GM23248 (cell line): ENCODE results near the gene SLC7A4. TPM values are rescaled to one million over a fixed set of nuclear protein-coding genes. Genes with fewer than 3 reads are reported as not detected.

Experiments used
- DNase-seq: peaks from one replicate; pipeline ENCODE4 v3.0.0-alpha.2; 2015
- H2AFZ ChIP-seq: fragments of 200-600 bp; sonication (generic); 2 replicates; pipeline ENCODE4 v1.6.1; 2016; ENCODE audit warnings: antibody characterized with exemption
- H3F3A ChIP-seq: fragments of 200-600 bp; sonication (generic); 2 replicates; pipeline ENCODE4 v1.6.1; 2016; ENCODE audit warnings: mild to moderate bottlenecking, antibody characterized with exemption, mixed run types; ENCODE audit not compliant: insufficient read depth
- H3K27ac ChIP-seq: fragments of 200-600 bp; sonication (generic); 2 replicates; pipeline ENCODE4 v1.5.1; 2016; ENCODE audit warnings: mild to moderate bottlenecking
- H3K27me3 ChIP-seq: fragments of 200-600 bp; sonication (generic); replicated peaks from 2 replicates; pipeline ENCODE4 v1.6.1; 2016; ENCODE audit warnings: mild to moderate bottlenecking; ENCODE audit not compliant: insufficient read depth
- H3K36me3 ChIP-seq: fragments of 200-600 bp; sonication (generic); 2 replicates; pipeline ENCODE4 v1.6.1; 2016; ENCODE audit warnings: low read depth, mild to moderate bottlenecking
- H3K4me1 ChIP-seq: fragments of 200-600 bp; sonication (generic); 2 replicates; pipeline ENCODE4 v1.6.1; 2016; ENCODE audit warnings: mild to moderate bottlenecking; ENCODE audit not compliant: insufficient read depth
- H3K4me2 ChIP-seq: fragments of 200-600 bp; sonication (generic); one replicate; pipeline ENCODE4 v1.6.1; 2016; ENCODE audit warnings: mild to moderate bottlenecking; ENCODE audit not compliant: unreplicated experiment
- H3K4me3 ChIP-seq: fragments of 200-600 bp; sonication (generic); 2 replicates; pipeline ENCODE4 v1.5.1; 2016; ENCODE audit warnings: mild to moderate bottlenecking
- H3K79me2 ChIP-seq: fragments of 200-600 bp; sonication (generic); 2 replicates; pipeline ENCODE4 v1.6.1; 2016; ENCODE audit warnings: mild to moderate bottlenecking; ENCODE audit not compliant: insufficient read depth
- H3K9ac ChIP-seq: fragments of 200-600 bp; sonication (generic); 2 replicates; pipeline ENCODE4 v1.6.1; 2016; ENCODE audit warnings: mild to moderate bottlenecking
- H3K9me2 ChIP-seq: fragments of 200-600 bp; sonication (generic); 2 replicates; pipeline ENCODE4 v1.6.1; 2016; ENCODE audit warnings: mixed run types, mild to moderate bottlenecking, moderate library complexity; ENCODE audit not compliant: insufficient read depth
- H3K9me3 ChIP-seq: fragments of 200-600 bp; sonication (generic); one replicate; pipeline ENCODE4 v1.6.1; 2017; ENCODE audit warnings: low read depth
- H4K20me1 ChIP-seq: fragments of 200-600 bp; sonication (generic); 2 replicates; pipeline ENCODE4 v1.6.0; 2016; ENCODE audit not compliant: insufficient read depth
- EZH2 ChIP-seq: fragments of 200-600 bp; sonication (generic); IDR thresholded peaks from 2 replicates; pipeline ENCODE4 v1.6.1; 2018; ENCODE audit warnings: antibody characterized with exemption, mild to moderate bottlenecking; ENCODE audit not compliant: insufficient read depth, poor library complexity, severe bottlenecking
- EZH2phosphoT487 ChIP-seq: fragments of 200-600 bp; sonication (generic); IDR thresholded peaks from 2 replicates; pipeline ENCODE4 v1.6.1; 2018; ENCODE audit warnings: antibody characterized with exemption, moderate library complexity, mild to moderate bottlenecking, low read depth; ENCODE audit not compliant: insufficient read depth
- WGBS, 2 experiments: methylation state at CpG; one replicate each; pipeline ENCODE4 v1.1.6; 2015 to 2017; ENCODE audit warnings: low lambda C conversion rate in 2 of 2, low coverage in 1 of 2; ENCODE audit errors: missing lambda C conversion rate in 2 of 2; 5-methylcytosine and 5-hydroxymethylcytosine counted together
- in situ Hi-C: fragments of 300-500 bp; cut with MboI; formaldehyde crosslinking; loops from 2 replicates; pipeline ENCODE4 v1.15.0; 2020
- polyA plus RNA-seq: library from polyadenylated mRNA; unstranded; fragments of >200 nt; fragmentation: Nextera tagmentation; extraction: Ambion mirVana; gene quantifications from 2 replicates; pipeline ENCODE4 v1.2.1, GENCODE V29; 2016
- total RNA-seq: library from RNA; depleted of rRNA; stranded (reverse); fragments of >200 nt; shearing (Covaris generic); gene quantifications from 2 replicates; pipeline ENCODE4 v1.2.3, GENCODE V29; 2014

SLC7A4 gene
- total and polyA plus RNA-seq, 2 experiments from 2014 or later = not detected

GRCh38 chr22:20994902-20995241 lies 37.5 kb downstream of the SLC7A4 start:
- Histone ChIP-seq H4K20me1 (no peaks in the 10 kb centered on the region), H3K4me1 (no peaks in the 10 kb centered on the region), H3K9me2 (no peaks in the 10 kb centered on the region), H3K36me3 (no peaks in the 10 kb centered on the region; the same call in 1 of the 2 replicates), H3K9ac (no peak overlapping the region), H3K9me3 (no peaks in the 10 kb centered on the region), H3K27me3 (no peaks in the 10 kb centered on the region), H3K4me3 (no peak overlapping the region), H3K79me2 (peaks cover 8% of the 10 kb centered on the region), H2AFZ (no peak overlapping the region), H3F3A (peaks cover 5% of the 10 kb centered on the region; the same call in 1 of the 2 replicates), H3K4me2 (no peak overlapping the region), H3K27ac (no peak overlapping the region)
- TF ChIP-seq EZH2phosphoT487 = no peak
- no peak for TF ChIP-seq EZH2
- 80 to 87% methylated on average over 4 to 9 of the region's 10 CpGs for WGBS, 2 experiments
- in situ Hi-C loops = no loop called here
- DNase-seq = no peak

DNA sequence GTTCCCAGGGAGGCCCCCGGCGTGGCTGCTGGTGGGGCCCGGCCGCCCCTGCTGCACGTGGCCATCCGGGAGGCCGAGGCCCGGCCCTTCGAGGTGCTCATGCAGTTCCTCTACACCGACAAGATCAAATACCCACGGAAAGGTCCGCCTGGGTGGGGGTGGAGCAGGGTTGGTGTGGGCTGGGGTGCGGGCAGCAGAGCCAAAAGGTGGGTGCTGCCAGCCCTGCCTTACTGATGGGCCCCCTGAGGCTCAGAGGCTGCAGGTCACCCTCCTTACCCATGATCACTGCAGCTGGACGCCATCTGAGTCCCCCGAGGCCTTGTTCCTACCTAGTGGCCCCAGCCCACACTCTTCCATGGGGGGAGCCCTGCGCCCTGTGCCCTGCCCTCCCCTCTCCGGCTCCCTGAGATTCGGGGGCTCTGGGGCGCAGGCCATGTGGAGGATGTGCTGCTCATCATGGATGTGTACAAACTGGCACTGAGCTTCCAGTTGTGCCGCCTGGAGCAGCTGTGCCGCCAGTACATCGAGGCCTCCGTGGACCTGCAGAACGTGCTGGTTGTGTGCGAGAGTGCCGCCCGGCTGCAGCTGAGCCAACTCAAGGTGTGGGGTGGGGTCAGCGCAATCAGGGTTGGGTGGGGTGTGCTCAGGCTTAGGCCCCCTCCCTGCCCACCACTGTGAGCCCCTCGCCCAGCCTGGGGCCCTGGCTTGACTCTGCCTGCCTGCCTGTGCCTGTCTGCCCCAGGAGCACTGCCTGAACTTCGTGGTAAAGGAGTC lies 38.0 kb downstream of the SLC7A4 start:
- H3K36me3 ChIP-seq = no peaks in the 10 kb centered on the region; the same call in 1 of the 2 replicates

DNA sequence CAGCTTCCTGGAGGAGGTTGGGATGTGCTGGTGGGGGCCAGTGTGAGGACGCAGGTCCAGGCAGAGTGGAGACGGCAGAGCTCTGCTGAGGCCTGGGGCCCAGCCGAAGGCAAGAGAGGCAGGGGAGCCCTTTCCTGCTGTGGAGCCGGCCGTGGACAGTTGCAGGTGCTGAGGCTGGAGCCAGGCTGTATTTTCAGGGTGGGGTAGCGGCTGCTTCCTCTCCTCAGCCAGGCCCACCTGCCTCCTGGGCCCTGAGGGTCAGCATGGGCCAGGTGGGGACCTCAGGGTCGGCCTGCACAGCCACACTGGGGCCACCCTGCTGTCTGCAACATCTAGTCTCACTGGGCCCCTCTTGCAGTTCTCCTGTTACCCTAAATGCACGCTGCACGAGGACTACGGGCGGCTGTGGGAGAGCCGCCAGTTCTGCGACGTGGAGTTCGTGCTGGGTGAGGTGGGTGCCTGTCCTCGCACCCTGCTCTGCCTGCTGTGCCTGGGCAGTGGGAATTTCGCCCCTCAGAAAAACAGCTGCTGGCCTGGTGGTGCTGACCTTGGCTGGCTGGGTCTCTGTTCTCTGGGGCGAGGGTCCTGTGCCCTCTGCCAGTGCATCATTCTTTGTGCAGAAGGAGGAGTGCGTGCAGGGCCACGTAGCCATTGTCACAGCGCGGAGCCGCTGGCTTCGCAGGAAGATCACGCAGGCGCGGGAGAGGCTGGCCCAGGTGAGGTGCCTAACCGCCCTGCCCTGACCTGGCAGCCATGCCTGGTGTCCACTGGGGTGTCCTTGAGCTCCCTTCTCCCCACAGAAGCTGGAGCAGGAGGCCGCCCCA lies 38.8 kb downstream of the SLC7A4 start:
- Histone ChIP-seq H3K9me3 (no peaks in the 10 kb centered on the region), H3K4me1 (no peaks in the 10 kb centered on the region), H3F3A (no peaks in the 10 kb centered on the region), H3K4me3 (no peak overlapping the region), H3K27me3 (no peaks in the 10 kb centered on the region), H3K36me3 (no peaks in the 10 kb centered on the region; the same call in 1 of the 2 replicates), H3K4me2 (no peak overlapping the region), H3K79me2 (no peaks in the 10 kb centered on the region), H3K9me2 (no peaks in the 10 kb centered on the region), H4K20me1 (no peaks in the 10 kb centered on the region), H2AFZ (no peak overlapping the region), H3K27ac (no peak overlapping the region), H3K9ac (no peak overlapping the region)
- DNase-seq = no peak
- TF ChIP-seq EZH2 (no peak), EZH2phosphoT487 (no peak)
- in situ Hi-C loops = no loop called here
- 94 to 95% methylated on average over 28 to 29 of the region's 29 CpGs for WGBS, 2 experiments

More for the DNA sequence above, 38.0 kb downstream of the SLC7A4 start:
- Histone ChIP-seq H2AFZ (no peak overlapping the region), H3K4me2 (no peak overlapping the region), H3K27ac (no peak overlapping the region), H4K20me1 (no peaks in the 10 kb centered on the region), H3K4me3 (no peak overlapping the region), H3K4me1 (no peaks in the 10 kb centered on the region), H3K9me2 (no peaks in the 10 kb centered on the region), H3F3A (peaks cover 5% of the 10 kb centered on the region; the same call in 1 of the 2 replicates), H3K27me3 (no peaks in the 10 kb centered on the region), H3K79me2 (0 out of 2 replicates have a peak, but pooled peaks cover 3% of the 10 kb centered on the region), H3K9me3 (no peaks in the 10 kb centered on the region), H3K9ac (no peak overlapping the region)
- no peak for DNase-seq
- 89 to 92% methylated on average over 28 of the region's 30 CpGs for WGBS, 2 experiments
- in situ Hi-C loops = no loop called here
- TF ChIP-seq EZH2phosphoT487 = no peak
- no peak for TF ChIP-seq EZH2

- H3K9ac ChIP-seq = no peak overlapping the region
- no peaks in the 10 kb centered on the region; the same call in 1 of the 2 replicates for H3K36me3 ChIP-seq
- H3K27ac ChIP-seq = no peak overlapping the region
- H3K9me3 ChIP-seq = no peaks in the 10 kb centered on the region
- in situ Hi-C loops = no loop called here
- no peak overlapping the region for H3K4me2 ChIP-seq
- WGBS, 2 experiments = 82 to 84% methylated on average over 20 to 21 of the region's 21 CpGs
- TF ChIP-seq EZH2phosphoT487 = no peak
- TF ChIP-seq EZH2 = no peak
- DNase-seq = no peak
- no peaks in the 10 kb centered on the region for H3K9me2 ChIP-seq
- H3K79me2 ChIP-seq = no peaks in the 10 kb centered on the region
- no peak overlapping the region for H3K4me3 ChIP-seq
- no peaks in the 10 kb centered on the region for H3K4me1 ChIP-seq
- H3F3A ChIP-seq = no peaks in the 10 kb centered on the region
- no peaks in the 10 kb centered on the region for H3K27me3 ChIP-seq
- no peaks in the 10 kb centered on the region for H4K20me1 ChIP-seq
- no peak overlapping the region for H2AFZ ChIP-seq
These were observed 39.7 kb downstream of the SLC7A4 start for GRCh38 chr22:20992456-20993303.
